ENCODE data around the gene ZC3H12C.

- TF ChIP-seq ATF2 (CRISPR knock-in tag; IDR thresholded peaks at IDR 0.05) (no peak), CTCF (CRISPR knock-in tag; IDR thresholded peaks at IDR 0.05) (no peak), ZNF24 (IDR thresholded peaks at IDR 0.05) (no peak), ZZZ3 (CRISPR knock-in tag; IDR thresholded peaks at IDR 0.05; ENCODE audit: borderline replicate concordance) (no peak), ZNF615 (CRISPR knock-in tag; IDR thresholded peaks at IDR 0.05; ENCODE audit: borderline replicate concordance) (no peak), KDM1A (CRISPR knock-in tag; IDR thresholded peaks at IDR 0.05) (no peak), POLR2AphosphoS5 (IDR thresholded peaks at IDR 0.05; ENCODE audit: low read depth, low read length) (no peak)
- TF ChIP-seq, protein P1, sequence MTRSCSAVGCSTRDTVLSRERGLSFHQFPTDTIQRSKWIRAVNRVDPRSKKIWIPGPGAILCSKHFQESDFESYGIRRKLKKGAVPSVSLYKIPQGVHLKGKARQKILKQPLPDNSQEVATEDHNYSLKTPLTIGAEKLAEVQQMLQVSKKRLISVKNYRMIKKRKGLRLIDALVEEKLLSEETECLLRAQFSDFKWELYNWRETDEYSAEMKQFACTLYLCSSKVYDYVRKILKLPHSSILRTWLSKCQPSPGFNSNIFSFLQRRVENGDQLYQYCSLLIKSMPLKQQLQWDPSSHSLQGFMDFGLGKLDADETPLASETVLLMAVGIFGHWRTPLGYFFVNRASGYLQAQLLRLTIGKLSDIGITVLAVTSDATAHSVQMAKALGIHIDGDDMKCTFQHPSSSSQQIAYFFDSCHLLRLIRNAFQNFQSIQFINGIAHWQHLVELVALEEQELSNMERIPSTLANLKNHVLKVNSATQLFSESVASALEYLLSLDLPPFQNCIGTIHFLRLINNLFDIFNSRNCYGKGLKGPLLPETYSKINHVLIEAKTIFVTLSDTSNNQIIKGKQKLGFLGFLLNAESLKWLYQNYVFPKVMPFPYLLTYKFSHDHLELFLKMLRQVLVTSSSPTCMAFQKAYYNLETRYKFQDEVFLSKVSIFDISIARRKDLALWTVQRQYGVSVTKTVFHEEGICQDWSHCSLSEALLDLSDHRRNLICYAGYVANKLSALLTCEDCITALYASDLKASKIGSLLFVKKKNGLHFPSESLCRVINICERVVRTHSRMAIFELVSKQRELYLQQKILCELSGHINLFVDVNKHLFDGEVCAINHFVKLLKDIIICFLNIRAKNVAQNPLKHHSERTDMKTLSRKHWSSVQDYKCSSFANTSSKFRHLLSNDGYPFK (CRISPR knock-in tag; IDR thresholded peaks at IDR 0.05; ENCODE audit: borderline replicate concordance) = no peak
- TF ChIP-seq, protein P2, sequence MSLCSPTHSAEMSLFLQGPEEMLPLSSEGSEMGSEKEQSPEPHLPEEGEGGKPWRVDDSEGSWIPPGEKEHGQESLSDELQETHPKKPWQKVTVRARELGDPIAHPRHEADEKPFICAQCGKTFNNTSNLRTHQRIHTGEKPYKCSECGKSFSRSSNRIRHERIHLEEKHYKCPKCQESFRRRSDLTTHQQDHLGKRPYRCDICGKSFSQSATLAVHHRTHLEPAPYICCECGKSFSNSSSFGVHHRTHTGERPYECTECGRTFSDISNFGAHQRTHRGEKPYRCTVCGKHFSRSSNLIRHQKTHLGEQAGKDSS (CRISPR knock-in tag; IDR thresholded peaks at IDR 0.05; ENCODE audit: borderline replicate concordance, low read depth) = no peak
Measured at GRCh38 chr11:110152199-110152598, 59.0 kb downstream of the ZC3H12C start.
